Bronchial epithelial cell (primary cell): Measurements from ENCODE around the gene GNG5. TPM values are rescaled to one million over a fixed set of nuclear protein-coding genes. Genes with fewer than 3 reads are reported as not detected.

Experiments used
- DNase-seq: peaks from one replicate; pipeline ENCODE4 v3.0.0-alpha.2; 2010; ENCODE audit warnings: low read depth
- FAIRE-seq: peaks from 2 replicates; lab custom pipeline; 2011; peaks lifted over from hg19 to GRCh38; lab: Jason Lieb, UNC
- H3K27me3 ChIP-seq: 2 replicates; pipeline ENCODE4 v1.5.1; 2011; ENCODE audit warnings: low read length; ENCODE audit not compliant: control insufficient read depth, insufficient read depth
- H3K36me3 ChIP-seq: 2 replicates; pipeline ENCODE4 v1.5.1; 2011; ENCODE audit warnings: low read length; ENCODE audit not compliant: control insufficient read depth, insufficient read depth
- H3K4me3 ChIP-seq: 2 replicates; pipeline ENCODE4 v1.5.1; 2011; ENCODE audit warnings: mild to moderate bottlenecking, low read depth, low read length, control low read depth
- CTCF ChIP-seq: IDR thresholded peaks from 2 replicates; pipeline ENCODE4 v1.5.1; 2011; ENCODE audit warnings: mild to moderate bottlenecking, moderate library complexity, low read length, control low read depth, inconsistent platforms; ENCODE audit not compliant: insufficient read depth, severe bottlenecking
- total RNA-seq: library from RNA; depleted of rRNA; stranded (reverse); fragments of >200 nt; gene quantifications from 2 replicates; pipeline ENCODE4 v1.2.1, GENCODE V29; 2014

GNG5 gene
- total RNA-seq, 1 donor from 2014 or later = 8.4 TPM

GRCh38 chr1:84496498-84496897 is 9.9 kb downstream of the GNG5 start:
- Histone ChIP-seq H3K36me3 (peaks cover 6% of the 10 kb centered on the region), H3K27me3 (no peaks in the 10 kb centered on the region), H3K4me3 (no peak overlapping the region)
- no peak for FAIRE-seq
- TF ChIP-seq CTCF = no peak
- DNase-seq = no peak

- peaks cover 9% of the 10 kb centered on the region for H3K36me3 ChIP-seq
- TF ChIP-seq CTCF = no peak
Measured at GRCh38 chr1:84493747-84494146, 12.6 kb downstream of the GNG5 start.

GRCh38 chr1:84492726-84493125 is 13.7 kb downstream of the GNG5 start:
- Histone ChIP-seq H3K27me3 (no peaks in the 10 kb centered on the region), H3K4me3 (no peak overlapping the region), H3K36me3 (peaks cover 7% of the 10 kb centered on the region)
- TF ChIP-seq CTCF = no peak
- FAIRE-seq (no peak), DNase-seq (peak; percentile 65)

More at GRCh38 chr1:84493747-84494146, 12.6 kb downstream of the GNG5 start:
- FAIRE-seq (no peak), DNase-seq (no peak)
- H3K27me3 ChIP-seq = no peaks in the 10 kb centered on the region
- H3K4me3 ChIP-seq = no peak overlapping the region

- Histone ChIP-seq H3K27me3 (no peaks in the 10 kb centered on the region), H3K36me3 (peaks cover 6% of the 10 kb centered on the region), H3K4me3 (no peak overlapping the region)
- no peak for FAIRE-seq
- TF ChIP-seq CTCF = no peak
- DNase-seq = no peak
Measured at GRCh38 chr1:84489766-84490165, 16.6 kb downstream of the GNG5 start.

GRCh38 chr1:84488107-84488506 is 18.3 kb downstream of the GNG5 start:
- no peak for TF ChIP-seq CTCF
- no peaks in the 10 kb centered on the region for H3K27me3 ChIP-seq
- DNase-seq = no peak
- H3K36me3 ChIP-seq = peaks cover 7% of the 10 kb centered on the region
- FAIRE-seq = no peak
- H3K4me3 ChIP-seq = no peak overlapping the region

- FAIRE-seq (no peak), DNase-seq (no peak)
- Histone ChIP-seq H3K36me3 (peaks cover 3% of the 10 kb centered on the region), H3K4me3 (no peak overlapping the region), H3K27me3 (no peaks in the 10 kb centered on the region)
- TF ChIP-seq CTCF = no peak
Measured at GRCh38 chr1:84481317-84481716, 25.1 kb downstream of the GNG5 start.
